Mucosa of gallbladder (tissue), 1 donor: ENCODE measurements around the gene OCA2. TPM values are rescaled to one million over a fixed set of nuclear protein-coding genes. Genes with fewer than 3 reads are reported as not detected.
"Not testable (repeated sequence)": the region's sequence is repeated elsewhere in the genome, so short reads cannot be mapped to it uniquely, and the experiment has no call there.

ENCODE experiments used
- DNase-seq: peaks from one replicate; pipeline ENCODE4 v3.0.0-alpha.2; 2020; ENCODE audit warnings: low spot score
- total RNA-seq: library from RNA; stranded (reverse); gene quantifications from one replicate; pipeline ENCODE4 v1.2.1, GENCODE V29; 2021
- donor health status: DM: no; HTN: no; CAD: no.

OCA2 gene
- total RNA-seq, 1 donor from 2014 or later, result not detected

DNA sequence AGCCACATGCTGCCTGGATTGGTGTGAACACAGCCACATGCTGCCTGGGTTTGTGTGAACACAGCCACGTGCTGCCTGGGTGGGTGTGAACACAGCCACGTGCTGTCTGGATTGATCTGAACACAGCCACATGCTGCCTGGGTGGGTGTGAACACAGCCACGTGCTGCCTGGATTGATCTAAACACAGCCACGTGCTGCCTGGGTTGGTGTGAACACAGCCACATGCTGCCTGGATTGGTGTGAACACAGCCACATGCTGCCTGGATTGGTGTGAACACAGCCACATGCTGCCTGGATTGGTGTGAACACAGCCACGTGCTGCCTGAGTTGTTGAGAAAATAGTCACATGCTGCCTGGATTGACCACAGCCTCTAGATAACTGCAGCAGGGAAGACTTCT is 250.2 kb downstream of the OCA2 start:
- not testable (repeated sequence) for DNase-seq

GRCh38 chr15:27847775-27848710 is 251.1 kb downstream of the OCA2 start:
- no peak for DNase-seq

- DNase-seq, result no peak
Measured at GRCh38 chr15:27846722-27847395, 252.3 kb downstream of the OCA2 start.

DNA sequence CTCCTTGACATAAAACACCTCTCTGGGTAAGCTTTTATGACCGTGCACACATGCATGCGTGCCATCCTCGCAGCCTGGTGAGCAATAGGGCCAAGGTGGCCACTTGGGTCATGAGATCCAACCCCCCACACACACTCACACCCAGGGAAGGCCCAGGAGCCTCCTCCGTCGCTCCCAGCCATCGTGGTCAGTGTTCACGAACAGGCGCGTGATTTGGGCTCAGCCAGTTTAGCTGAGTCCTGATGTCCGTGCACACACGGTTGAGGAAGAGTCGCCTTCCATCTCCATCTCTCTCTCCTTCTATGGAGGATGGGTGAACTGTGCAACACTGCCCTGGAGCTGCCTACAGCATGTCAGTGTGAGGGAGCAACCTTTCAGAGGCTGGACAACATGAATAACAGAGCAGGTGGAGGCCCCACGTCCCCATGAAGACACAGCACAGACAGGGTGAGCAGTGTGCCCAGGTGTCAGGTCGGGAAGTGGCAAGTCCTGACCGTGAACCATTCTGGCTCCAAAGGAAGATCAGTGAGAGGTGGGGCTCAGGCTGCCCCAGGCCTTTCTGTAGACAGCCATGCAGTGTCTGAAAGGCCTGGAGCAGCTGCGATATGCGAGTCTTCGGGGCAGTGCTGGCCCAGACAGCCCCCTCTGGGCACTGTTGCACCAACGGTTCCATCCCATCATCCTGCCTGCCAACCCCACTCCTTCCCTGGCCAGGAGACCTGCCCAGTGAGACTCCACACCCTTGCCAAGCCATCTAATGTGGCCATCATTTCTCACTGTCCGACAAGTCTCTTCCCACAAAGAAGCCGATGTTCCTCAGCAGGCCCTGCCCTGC is 253.4 kb downstream of the OCA2 start:
- DNase-seq, result no peak

DNA sequence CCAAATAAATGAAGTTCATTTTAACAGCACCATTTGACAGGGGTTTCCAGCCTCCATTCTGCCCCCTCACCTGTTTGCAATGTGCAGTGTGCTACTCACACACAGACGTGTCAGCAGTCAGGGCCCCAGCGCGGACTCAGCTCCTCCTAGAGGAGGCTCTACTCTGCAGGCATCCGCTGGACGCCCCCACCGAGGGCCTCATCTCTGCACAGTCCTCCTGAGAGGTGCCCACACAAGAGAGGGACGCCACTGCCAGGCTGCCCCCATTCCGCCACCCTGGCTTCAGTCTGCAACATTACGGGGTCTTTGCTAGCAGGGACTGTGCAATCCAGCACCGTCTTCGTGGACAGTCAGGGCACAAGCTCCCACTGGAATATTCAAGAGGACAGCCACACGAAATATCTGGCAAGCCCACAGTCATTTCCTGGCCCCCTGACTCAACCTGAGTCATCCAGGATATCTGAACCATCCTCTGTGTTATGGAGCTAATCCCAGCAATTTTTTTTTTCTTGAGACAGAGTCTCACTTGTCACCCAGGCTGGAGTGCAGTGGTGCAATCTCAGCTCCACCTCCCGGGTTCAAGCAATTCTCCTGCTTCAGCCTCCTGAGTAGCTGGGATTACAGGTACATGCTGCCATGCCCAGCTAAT is 255.0 kb downstream of the OCA2 start:
- no peak for DNase-seq

DNA sequence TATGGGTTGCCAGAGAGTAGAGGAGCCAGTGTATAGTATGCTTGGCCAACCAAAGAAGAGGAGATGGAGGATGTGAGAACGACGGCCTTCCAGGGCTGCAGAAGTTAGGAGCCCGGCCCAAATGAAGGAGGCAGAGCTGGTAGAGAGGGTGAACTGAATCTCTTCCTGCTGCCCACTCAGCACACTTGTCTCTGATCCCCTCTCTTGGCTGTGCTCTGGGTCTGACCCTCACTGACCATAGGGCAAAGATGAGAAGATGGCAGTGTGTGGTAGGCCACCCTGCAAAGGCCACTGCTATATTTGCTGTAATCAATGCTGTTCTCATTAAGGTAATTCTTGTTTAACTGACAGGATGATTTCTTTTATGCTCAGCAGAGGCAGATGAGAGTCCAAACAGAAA is 256.0 kb downstream of the OCA2 start:
- DNase-seq, result no peak

GRCh38 chr15:27842526-27842925 is 256.6 kb downstream of the OCA2 start:
- DNase-seq, result no peak

GRCh38 chr15:27835233-27835939 is 263.7 kb downstream of the OCA2 start:
- no peak for DNase-seq

GRCh38 chr15:27834684-27835083 is 264.4 kb downstream of the OCA2 start:
- no peak for DNase-seq

GRCh38 chr15:27833974-27834373 is 265.1 kb downstream of the OCA2 start:
- no peak for DNase-seq

DNA sequence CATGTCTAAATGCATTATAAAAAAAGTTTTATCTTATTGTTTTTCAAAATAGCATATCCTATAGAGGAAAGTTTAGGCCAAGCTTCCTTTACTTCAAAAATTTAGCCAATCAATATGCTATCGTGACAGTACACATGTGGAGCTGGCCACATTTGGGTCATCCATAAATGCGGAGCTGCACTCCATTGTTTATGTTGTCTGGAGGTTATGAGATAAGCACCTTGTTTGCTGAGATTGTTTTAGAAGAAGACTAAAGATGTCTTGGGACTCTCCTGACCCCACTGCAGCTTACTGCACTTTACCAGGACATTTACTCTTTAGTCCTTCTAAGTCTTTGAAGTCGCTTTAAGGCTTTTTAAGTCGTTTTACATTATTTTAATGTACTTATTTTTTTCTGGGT is 265.9 kb downstream of the OCA2 start:
- no peak for DNase-seq

DNA sequence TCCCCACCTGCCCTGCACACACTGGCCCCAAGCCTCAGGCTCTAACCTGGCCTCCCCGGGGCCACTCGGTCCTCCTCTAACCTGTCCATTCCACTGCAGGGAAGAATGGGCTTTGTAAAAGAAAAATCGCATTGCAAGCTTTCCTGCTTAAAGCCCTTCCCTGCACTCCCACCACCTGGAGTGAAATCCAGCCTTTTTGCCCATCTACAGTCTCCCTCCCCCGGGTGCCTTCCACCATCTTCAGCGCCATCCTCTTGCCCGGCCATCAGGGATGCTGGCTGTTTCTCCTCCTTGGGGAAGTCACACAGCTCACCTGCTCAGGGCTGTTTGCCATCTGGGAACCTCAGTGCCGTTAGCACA is 266.9 kb downstream of the OCA2 start:
- DNase-seq, result no peak

DNA sequence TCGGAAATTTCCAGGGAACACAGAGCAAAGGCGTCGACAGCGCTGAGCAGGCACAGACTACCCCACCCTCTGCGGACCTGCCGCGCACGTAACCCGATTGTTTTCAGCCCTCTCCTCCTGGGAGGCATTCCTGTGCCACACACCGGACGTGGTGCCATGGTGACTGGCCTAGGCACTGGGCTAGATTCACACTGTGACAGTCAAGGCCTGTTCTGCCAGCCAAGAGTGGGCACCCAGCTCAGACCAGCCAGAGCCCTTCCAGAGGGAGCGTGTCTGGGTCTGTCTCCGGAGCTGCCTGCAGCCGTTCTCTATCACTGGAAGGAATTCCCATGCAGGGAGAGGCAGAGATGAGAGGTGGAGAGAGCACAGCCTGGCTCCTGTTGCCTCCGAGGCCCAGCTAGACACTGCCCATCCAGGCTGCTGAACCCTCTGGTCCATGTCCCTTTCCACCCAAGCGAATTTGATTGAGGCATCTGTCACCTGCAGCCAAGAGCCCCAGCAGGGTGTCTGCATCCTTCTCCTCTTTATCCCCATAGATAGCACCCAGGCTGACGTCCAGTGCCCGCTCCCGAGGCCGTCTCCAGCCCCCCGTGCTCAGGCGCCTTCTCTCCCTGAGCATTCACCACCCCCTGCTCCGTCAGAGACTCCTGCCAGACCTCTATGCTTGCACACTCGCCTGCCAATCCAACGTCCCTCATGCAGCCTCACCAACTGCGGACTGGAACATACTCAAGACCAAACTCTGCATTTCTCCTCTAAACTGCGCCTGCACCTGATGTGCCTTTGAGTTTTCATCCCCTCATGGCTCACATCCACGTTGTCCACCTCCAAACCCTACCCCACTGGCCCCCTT is 267.5 kb downstream of the OCA2 start:
- no peak for DNase-seq

- DNase-seq, result no peak
Measured at GRCh38 chr15:27828746-27829145, 270.4 kb downstream of the OCA2 start.

- no peak for DNase-seq
Measured at GRCh38 chr15:27826902-27827714, 272.0 kb downstream of the OCA2 start.

GRCh38 chr15:27826411-27826810 is 272.7 kb downstream of the OCA2 start:
- DNase-seq, result no peak

- DNase-seq, result no peak
Measured at GRCh38 chr15:27824841-27825422, 274.2 kb downstream of the OCA2 start.

- DNase-seq, result no peak
Measured at GRCh38 chr15:27821273-27821672, 277.8 kb downstream of the OCA2 start.

GRCh38 chr15:27820722-27821121 is 278.4 kb downstream of the OCA2 start:
- DNase-seq, result no peak
